ENCODE measurements around the gene CCDC15. TPM values are rescaled to one million over a fixed set of nuclear protein-coding genes. Genes with fewer than 3 reads are reported as not detected.

The CCDC15 gene
- polyA plus RNA-seq, 2 of the 4 experiments (the other 2 are of a cell fraction) = 0.58 to 1.3 TPM

GRCh38 chr11:125079878-125080530 is 126.0 kb downstream of the CCDC15 start:
- DNase-seq (ENCODE audit: low read depth in 1 of 2, low spot score in 1 of 2) = no peak
- POLR2A ChIA-PET = no interaction called here
- ATAC-seq = no peak
- Histone ChIP-seq H3K4me1 (no peaks in the 10 kb centered on the region), H3K4me3 (no peak overlapping the region), H3K4me2 (no peak overlapping the region), H3K27ac (no peak overlapping the region), H3K9me3 (no peaks in the 10 kb centered on the region)
- 67% methylated on average over 8 of the region's 12 CpGs for WGBS (ENCODE audit: missing lambda C conversion rate)
- CTCF ChIA-PET = interaction anchor here (1.6 to 2.4 kb wide), 3 partner anchors 11 to 324 kb away, joined by 3 to 7 read pairs (median 6); no protein-coding TSS in a partner anchor
- TF ChIP-seq SREBF2 (IDR thresholded peaks at IDR 0.05) = no peak
- no peak for FAIRE-seq

- 69% methylated on average over 8 of the region's 12 CpGs for WGBS (ENCODE audit: missing lambda C conversion rate)
- POLR2A ChIA-PET = no interaction called here
- Histone ChIP-seq H3K4me3 (no peak overlapping the region), H3K27ac (no peak overlapping the region), H3K4me1 (no peaks in the 10 kb centered on the region), H3K9me3 (no peaks in the 10 kb centered on the region), H3K4me2 (no peak overlapping the region)
- ATAC-seq (no peak), DNase-seq (ENCODE audit: low read depth in 1 of 2, low spot score in 1 of 2) (no peak), FAIRE-seq (no peak)
- TF ChIP-seq HMGXB4 (CRISPR knock-in tag; IDR thresholded peaks at IDR 0.05; ENCODE audit: borderline replicate concordance) (no peak), JUN (IDR thresholded peaks at IDR 0.05) (no peak), CHD2 (IDR thresholded peaks at IDR 0.05; ENCODE audit: low read length, partially characterized antibody) (no peak), BHLHE40 (IDR thresholded peaks at IDR 0.05; ENCODE audit: low read depth, low read length) (no peak), EHF (CRISPR knock-in tag; IDR thresholded peaks at IDR 0.05) (no peak), HOXB5 (CRISPR knock-in tag; IDR thresholded peaks at IDR 0.05) (no peak), ELK1 (IDR thresholded peaks at IDR 0.05; ENCODE audit: low read depth, low read length) (no peak), NFE2L2 (conservative IDR thresholded peaks at IDR 0.05; ENCODE audit: low read length) (no peak), JUNB (IDR thresholded peaks at IDR 0.05) (no peak), ZFP36 (IDR thresholded peaks at IDR 0.05; ENCODE audit: borderline replicate concordance, partially characterized antibody) (no peak), SMC3 (IDR thresholded peaks at IDR 0.05) (no peak), HOXB13 (CRISPR knock-in tag; IDR thresholded peaks at IDR 0.05; ENCODE audit: low read depth) (no peak), USF2 (IDR thresholded peaks at IDR 0.05) (no peak)
- CTCF ChIA-PET = interaction anchor here (1.6 to 1.8 kb wide), 2 partner anchors 11 to 324 kb away, joined by 3 to 6 read pairs; no protein-coding TSS in a partner anchor
Measured at GRCh38 chr11:125080531-125080911, 126.5 kb downstream of the CCDC15 start.

- Histone ChIP-seq H3K4me3 (no peak overlapping the region), H3K27ac (no peak overlapping the region), H3K4me1 (no peaks in the 10 kb centered on the region), H3K9me3 (no peaks in the 10 kb centered on the region), H3K4me2 (no peak overlapping the region)
- ATAC-seq (no peak), DNase-seq (ENCODE audit: low read depth in 1 of 2, low spot score in 1 of 2) (no peak), FAIRE-seq (no peak)
- 60% methylated on average over 1 of the region's 14 CpGs for WGBS (ENCODE audit: missing lambda C conversion rate)
- POLR2A ChIA-PET = no interaction called here
- CTCF ChIA-PET = interaction anchor here (1.2 to 1.8 kb wide), 3 partner anchors 10 to 324 kb away, joined by 3 to 6 read pairs (median 3); no protein-coding TSS in a partner anchor
- TF ChIP-seq FOSB (CRISPR knock-in tag; IDR thresholded peaks at IDR 0.05) (no peak), JUNB (IDR thresholded peaks at IDR 0.05) (no peak), NR3C1 (IDR thresholded peaks at IDR 0.05) (no peak), ZC3H11A (IDR thresholded peaks at IDR 0.05) (no peak), BCL3 (IDR thresholded peaks at IDR 0.05) (no peak), SMC3 (IDR thresholded peaks at IDR 0.05) (no peak), RCOR1 (IDR thresholded peaks at IDR 0.05; ENCODE audit: low read depth, low read length) (no peak), EHMT2 (IDR thresholded peaks at IDR 0.05; ENCODE audit: low read depth) (no peak), USF2 (IDR thresholded peaks at IDR 0.05) (no peak), CBX8 (IDR thresholded peaks at IDR 0.05) (no peak), MAX (IDR thresholded peaks at IDR 0.05) (no peak), JUN (IDR thresholded peaks at IDR 0.05) (no peak), CEBPB (IDR thresholded peaks at IDR 0.05) (no peak), HOXA7 (CRISPR knock-in tag; IDR thresholded peaks at IDR 0.05) (no peak), ZSCAN20 (CRISPR knock-in tag; IDR thresholded peaks at IDR 0.05) (no peak), RARB (CRISPR knock-in tag; IDR thresholded peaks at IDR 0.05) (no peak), CHD4 (IDR thresholded peaks at IDR 0.05; ENCODE audit: borderline replicate concordance) (no peak), FOXS1 (CRISPR knock-in tag; IDR thresholded peaks at IDR 0.05) (no peak)
Measured at GRCh38 chr11:125081098-125081798, 127.2 kb downstream of the CCDC15 start.
